ENCODE results near the gene SOX30.
A peak's percentile ranks its signal among the peaks of the same experiment; 100 is the strongest.
"Not testable (repeated sequence)": the region's sequence is repeated elsewhere in the genome, so short reads cannot be mapped to it uniquely, and the experiment has no call there.

The SOX30 gene

GRCh38 chr5:157652377-157652692, at the start of gene SOX30:
TSS of gene SOX30 (minus strand) at chr5:157652438. CDS start at chr5:157652078, 360 bp downstream.
- no peak for TF ChIP-seq JUND (IDR thresholded peaks at IDR 0.05; ENCODE audit: low read depth)
- no peak for DNase-seq (ENCODE audit: low read depth in 1 of 2, low spot score in 1 of 2)
- in situ Hi-C loops (cut with HindIII; ENCODE audit: low pct_unique_long_range_greater_than_20kb, low sequenced_read_pairs), result no loop called here

GRCh38 chr5:157698674-157699073, 46.4 kb upstream of the SOX30 start:
- in situ Hi-C loops (cut with HindIII; ENCODE audit: low pct_unique_long_range_greater_than_20kb, low sequenced_read_pairs), result not testable (repeated sequence)
- peak in 1 of 2 experiments; percentile 26 for DNase-seq (ENCODE audit: low read depth in 1 of 2, low spot score in 1 of 2)

- in situ Hi-C loops (cut with HindIII; ENCODE audit: low pct_unique_long_range_greater_than_20kb, low sequenced_read_pairs); DNase-seq (ENCODE audit: low read depth in 1 of 2, low spot score in 1 of 2): not testable (repeated sequence)
Observed at GRCh38 chr5:157696154-157696553, 43.9 kb upstream of the SOX30 start.

- in situ Hi-C loops (cut with HindIII; ENCODE audit: low pct_unique_long_range_greater_than_20kb, low sequenced_read_pairs); DNase-seq (ENCODE audit: low read depth in 1 of 2, low spot score in 1 of 2): not testable (repeated sequence)
Observed at GRCh38 chr5:157693816-157694215, 41.6 kb upstream of the SOX30 start.

GRCh38 chr5:157690690-157691433, 38.6 kb upstream of the SOX30 start:
- in situ Hi-C loops (cut with HindIII; ENCODE audit: low pct_unique_long_range_greater_than_20kb, low sequenced_read_pairs), result no loop called here
- DNase-seq (ENCODE audit: low read depth in 1 of 2, low spot score in 1 of 2), result no peak

DNA sequence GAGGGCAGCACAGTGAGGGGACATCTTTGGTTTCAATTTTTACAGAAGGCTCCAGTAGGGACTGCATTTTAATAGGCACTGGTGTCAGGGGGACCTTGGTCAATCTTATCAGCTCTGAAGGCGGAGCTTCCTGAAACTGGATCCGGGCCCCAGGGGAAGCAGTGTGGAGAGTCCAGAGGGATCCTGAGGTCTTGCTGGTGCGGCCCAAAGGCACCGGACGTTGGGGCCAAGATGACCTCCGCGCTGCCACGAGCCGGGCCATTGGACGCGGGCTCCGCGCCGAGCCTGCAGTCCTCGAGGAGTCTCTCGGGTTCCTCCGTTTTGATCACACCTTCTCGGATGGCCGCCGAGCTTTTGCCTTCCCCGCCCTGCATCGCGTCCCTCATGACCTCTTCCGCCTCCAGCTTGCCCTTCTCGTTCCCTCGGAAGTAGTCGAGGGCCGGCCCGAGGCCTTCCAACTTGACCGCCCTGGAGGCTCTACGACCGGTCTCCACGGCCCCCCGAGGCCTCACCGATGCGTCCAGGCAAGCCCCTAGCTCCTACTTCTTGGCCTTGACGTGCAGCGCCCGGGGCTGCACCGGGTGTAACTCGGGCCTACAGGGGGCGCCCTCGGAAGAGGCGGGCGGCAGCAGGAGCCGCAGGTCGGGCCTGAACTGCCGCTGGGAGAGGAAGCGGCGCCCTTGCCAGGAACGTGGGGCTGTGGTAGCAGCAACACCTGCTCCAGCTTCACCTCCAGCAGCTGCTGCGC, 37.9 kb upstream of the SOX30 start:
- in situ Hi-C loops (cut with HindIII; ENCODE audit: low pct_unique_long_range_greater_than_20kb, low sequenced_read_pairs), result no loop called here

More at GRCh38 chr5:157690690-157691433, 38.6 kb upstream of the SOX30 start:
- TF ChIP-seq JUND (IDR thresholded peaks at IDR 0.05; ENCODE audit: low read depth), result no peak

GRCh38 chr5:157687198-157687554, 34.9 kb upstream of the SOX30 start:
- in situ Hi-C loops (cut with HindIII; ENCODE audit: low pct_unique_long_range_greater_than_20kb, low sequenced_read_pairs), result no loop called here
- DNase-seq (ENCODE audit: low read depth in 1 of 2, low spot score in 1 of 2), result no peak
- TF ChIP-seq JUND (IDR thresholded peaks at IDR 0.05; ENCODE audit: low read depth), result no peak

More for the DNA sequence above, 37.9 kb upstream of the SOX30 start:
- no peak for DNase-seq (ENCODE audit: low read depth in 1 of 2, low spot score in 1 of 2)
- TF ChIP-seq JUND (IDR thresholded peaks at IDR 0.05; ENCODE audit: low read depth), result no peak

DNA sequence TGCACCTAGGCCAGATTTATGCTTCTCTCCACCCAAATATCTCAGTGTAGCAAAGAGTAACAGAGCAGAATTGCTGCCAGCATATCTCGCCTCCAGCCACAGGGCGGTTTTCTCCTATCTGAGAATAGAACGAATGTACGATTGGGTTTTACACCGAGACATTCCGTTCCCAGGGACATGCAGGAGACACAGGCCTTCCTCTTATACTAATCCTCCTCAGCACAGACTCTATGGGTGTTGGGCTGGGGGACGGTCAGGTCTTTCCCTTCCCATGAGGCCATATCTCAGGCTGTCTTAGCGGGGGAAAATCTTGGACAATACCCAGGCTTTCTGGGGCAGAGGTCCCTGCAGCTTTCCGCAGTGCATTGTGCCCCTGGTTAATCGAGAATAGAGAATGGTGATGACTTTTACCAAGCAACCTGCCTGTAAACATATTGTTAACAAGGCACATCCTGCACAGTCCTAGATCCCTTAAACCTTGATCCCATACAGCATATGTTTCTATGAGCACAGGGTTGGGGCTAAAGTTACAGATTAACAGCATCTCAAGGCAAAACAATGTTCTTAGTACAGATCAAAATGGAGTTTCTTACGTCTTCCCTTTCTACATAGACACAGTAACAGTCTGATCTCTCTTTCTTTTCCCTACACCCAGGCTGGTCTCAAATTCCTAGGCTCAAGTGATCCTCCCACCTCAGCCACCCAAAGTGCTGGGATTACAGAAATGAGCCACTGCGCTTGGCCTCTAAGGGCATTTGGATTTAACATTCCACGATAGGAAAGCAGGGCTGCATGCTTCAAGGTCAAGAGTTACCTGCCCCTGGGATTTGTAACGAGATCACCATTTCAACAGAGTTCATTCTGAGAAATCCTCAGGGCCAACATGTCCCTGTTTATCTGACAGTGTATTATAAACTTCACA, 34.3 kb upstream of the SOX30 start:
- DNase-seq (ENCODE audit: low read depth in 1 of 2, low spot score in 1 of 2); in situ Hi-C loops (cut with HindIII; ENCODE audit: low pct_unique_long_range_greater_than_20kb, low sequenced_read_pairs): not testable (repeated sequence)

DNA sequence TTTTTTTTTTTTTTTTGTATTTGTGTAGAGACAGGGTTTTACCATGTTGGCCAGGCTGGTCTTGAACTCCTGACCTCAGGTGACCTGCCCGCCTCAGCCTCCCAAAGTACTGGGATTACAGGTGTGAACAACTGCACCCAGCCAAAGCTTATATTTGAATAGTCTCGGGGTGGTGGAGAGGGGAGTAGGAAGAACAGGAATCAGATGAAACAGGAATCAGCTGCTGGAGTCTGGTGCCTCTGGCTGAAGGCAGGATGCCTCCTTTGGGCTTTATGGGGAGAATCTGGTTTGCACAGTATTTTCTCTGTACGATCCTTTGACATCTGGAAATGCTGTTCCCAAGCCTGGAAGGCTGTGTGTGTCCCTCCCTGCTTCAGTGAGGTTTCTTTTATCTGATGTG, 30.0 kb upstream of the SOX30 start:
- in situ Hi-C loops (cut with HindIII; ENCODE audit: low pct_unique_long_range_greater_than_20kb, low sequenced_read_pairs), result no loop called here
- no peak for TF ChIP-seq JUND (IDR thresholded peaks at IDR 0.05; ENCODE audit: low read depth)
- DNase-seq (ENCODE audit: low read depth in 1 of 2, low spot score in 1 of 2), result no peak

GRCh38 chr5:157681048-157681447, 28.8 kb upstream of the SOX30 start:
- in situ Hi-C loops (cut with HindIII; ENCODE audit: low pct_unique_long_range_greater_than_20kb, low sequenced_read_pairs), result no loop called here
- no peak for TF ChIP-seq JUND (IDR thresholded peaks at IDR 0.05; ENCODE audit: low read depth)
- DNase-seq (ENCODE audit: low read depth in 1 of 2, low spot score in 1 of 2), result no peak

GRCh38 chr5:157680239-157680638, 28.0 kb upstream of the SOX30 start:
- in situ Hi-C loops (cut with HindIII; ENCODE audit: low pct_unique_long_range_greater_than_20kb, low sequenced_read_pairs), result no loop called here
- no peak for DNase-seq (ENCODE audit: low read depth in 1 of 2, low spot score in 1 of 2)
- TF ChIP-seq JUND (IDR thresholded peaks at IDR 0.05; ENCODE audit: low read depth), result no peak

- in situ Hi-C loops (cut with HindIII; ENCODE audit: low pct_unique_long_range_greater_than_20kb, low sequenced_read_pairs), result no loop called here
- no peak for DNase-seq (ENCODE audit: low read depth in 1 of 2, low spot score in 1 of 2)
- TF ChIP-seq JUND (IDR thresholded peaks at IDR 0.05; ENCODE audit: low read depth), result no peak
Observed at GRCh38 chr5:157679801-157680200, 27.6 kb upstream of the SOX30 start.

GRCh38 chr5:157677931-157678330, 25.7 kb upstream of the SOX30 start:
- in situ Hi-C loops (cut with HindIII; ENCODE audit: low pct_unique_long_range_greater_than_20kb, low sequenced_read_pairs), result no loop called here
- no peak for DNase-seq (ENCODE audit: low read depth in 1 of 2, low spot score in 1 of 2)
- TF ChIP-seq JUND (IDR thresholded peaks at IDR 0.05; ENCODE audit: low read depth), result no peak

- DNase-seq (ENCODE audit: low read depth in 1 of 2, low spot score in 1 of 2), result not testable (repeated sequence)
Observed at GRCh38 chr5:157674351-157674750, 22.1 kb upstream of the SOX30 start.

More at GRCh38 chr5:157674351-157674750, 22.1 kb upstream of the SOX30 start:
- in situ Hi-C loops (cut with HindIII; ENCODE audit: low pct_unique_long_range_greater_than_20kb, low sequenced_read_pairs), result not testable (repeated sequence)

Measured in T47D (cell line).